Measurements from ENCODE around the gene ADAMTS2.
"Not testable (repeated sequence)": the region's sequence is repeated elsewhere in the genome, so short reads cannot be mapped to it uniquely, and the experiment has no call there.

Gene ADAMTS2

DNA sequence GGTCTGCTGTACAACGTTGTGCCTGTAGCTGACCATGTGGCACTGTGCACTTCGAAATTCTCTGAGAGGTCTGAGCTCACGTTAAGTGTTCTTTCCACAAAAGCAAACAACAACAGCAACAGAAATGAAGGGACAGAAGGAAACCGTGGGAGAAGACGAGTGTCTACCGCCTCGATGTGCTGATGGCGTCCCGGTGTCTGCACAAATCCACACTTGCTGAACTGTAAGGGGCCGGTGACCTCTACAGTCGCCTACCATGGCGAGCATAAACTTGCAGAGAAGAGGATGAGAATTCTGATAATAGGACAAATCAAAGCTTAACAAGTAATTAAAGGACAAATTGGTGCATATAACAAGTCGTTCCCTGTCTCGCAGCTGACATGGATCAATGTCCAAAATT lies 114.0 kb downstream of the ADAMTS2 start:
- no peak for DNase-seq (ENCODE audit: low read depth)

DNA sequence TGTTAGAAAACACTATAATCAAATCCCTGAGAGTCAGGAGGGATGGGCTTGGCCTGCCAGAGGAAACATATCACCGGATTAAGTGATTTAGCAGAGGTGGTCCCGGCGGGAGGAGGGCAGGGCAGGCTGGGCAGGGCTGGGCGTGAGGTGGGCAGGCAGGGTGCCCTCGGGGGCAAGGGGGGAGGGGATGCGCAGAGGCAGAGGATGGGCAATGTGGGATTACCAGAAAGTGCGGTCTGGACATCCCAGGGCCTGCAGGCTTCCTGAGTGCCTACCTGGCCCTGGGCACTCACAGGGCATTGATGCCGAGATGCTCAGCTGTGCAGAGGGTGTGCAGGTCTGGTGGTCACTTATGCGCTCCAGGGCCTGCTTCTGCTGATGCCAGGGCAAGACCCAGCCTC lies 115.2 kb downstream of the ADAMTS2 start:
- DNase-seq (ENCODE audit: low read depth), result no peak

- DNase-seq (ENCODE audit: low read depth), result no peak
These were observed 115.9 kb downstream of the ADAMTS2 start for GRCh38 chr5:179229331-179229831.

GRCh38 chr5:179228341-179229121 lies 116.7 kb downstream of the ADAMTS2 start:
- no peak for DNase-seq (ENCODE audit: low read depth)

GRCh38 chr5:179227580-179228311 lies 117.5 kb downstream of the ADAMTS2 start:
- DNase-seq (ENCODE audit: low read depth), result no peak

DNA sequence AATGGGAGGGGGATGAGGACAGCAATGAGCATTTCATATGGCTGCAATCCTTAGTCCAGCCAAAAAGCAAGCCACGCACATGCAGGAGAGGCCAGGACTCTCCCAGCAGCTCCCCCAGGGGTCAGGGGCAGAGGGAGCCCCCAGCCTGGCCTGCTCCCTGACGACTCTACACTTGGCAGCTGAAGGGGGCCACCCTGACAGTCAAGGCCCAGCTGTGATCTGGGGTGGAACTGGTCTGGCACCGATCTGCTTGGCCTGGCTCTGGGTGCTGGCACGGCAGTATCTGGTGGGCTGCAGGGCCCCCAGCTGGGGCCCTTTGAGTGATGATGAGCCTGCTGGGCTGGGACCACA lies 118.1 kb downstream of the ADAMTS2 start:
- no peak for DNase-seq (ENCODE audit: low read depth)

DNA sequence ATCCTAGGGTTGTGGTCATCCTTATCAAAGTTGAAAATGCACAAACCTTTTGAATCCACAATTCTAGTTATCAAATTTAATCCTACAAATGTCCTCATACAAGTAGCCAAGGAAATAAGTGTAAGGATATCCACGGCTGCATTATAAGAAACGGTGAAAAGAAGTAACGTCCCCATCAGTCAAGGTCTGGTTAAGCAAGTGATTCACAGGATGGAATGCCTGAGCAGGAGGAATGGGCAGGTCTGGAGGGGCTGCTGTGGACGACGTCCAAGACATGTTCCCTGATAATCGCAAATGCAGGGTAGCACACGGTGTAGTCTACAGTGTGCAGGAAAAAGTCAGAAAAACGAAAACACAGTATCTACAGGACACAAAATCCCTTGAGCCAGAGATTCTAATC lies 118.6 kb downstream of the ADAMTS2 start:
- no peak for DNase-seq (ENCODE audit: low read depth)

DNA sequence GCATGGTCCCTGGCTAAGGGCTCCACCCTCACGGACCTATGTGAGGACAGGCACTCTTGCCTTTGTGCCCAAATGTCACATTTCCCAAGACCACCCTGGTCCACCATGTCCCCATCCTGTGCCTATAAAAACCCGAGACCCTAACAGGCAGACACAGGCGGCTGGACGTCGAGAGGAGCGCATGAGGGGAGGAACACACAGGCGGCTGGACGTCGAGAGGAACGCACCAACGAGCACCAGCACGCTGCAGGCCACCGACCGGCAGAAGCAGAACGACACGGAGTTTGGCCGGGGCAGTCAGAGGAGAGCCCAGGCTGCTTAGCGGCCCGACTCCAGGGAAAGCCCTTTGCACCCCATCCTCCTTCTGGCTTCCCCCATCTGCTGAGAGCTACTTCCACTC lies 119.9 kb downstream of the ADAMTS2 start:
- DNase-seq (ENCODE audit: low read depth), result no peak

DNA sequence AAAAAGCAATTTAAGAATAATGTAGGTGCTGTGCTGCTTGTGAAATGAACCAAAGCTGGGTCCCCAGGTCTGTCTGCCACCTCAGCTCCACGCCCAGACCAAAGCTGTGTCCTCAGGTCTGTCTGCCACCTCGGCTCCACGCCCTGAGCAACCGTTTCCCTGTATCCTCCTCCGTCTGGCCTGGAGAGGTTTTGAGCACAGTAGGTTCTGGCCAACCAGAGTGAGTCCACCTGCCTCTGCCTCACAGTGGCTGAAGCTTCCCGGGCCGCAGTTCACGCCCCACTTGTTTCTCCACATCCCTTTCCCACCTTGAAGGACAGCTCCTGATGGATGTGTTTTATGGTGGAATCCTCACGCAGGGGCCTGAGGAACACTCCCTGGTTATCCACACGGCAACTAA lies 120.5 kb downstream of the ADAMTS2 start:
- DNase-seq (ENCODE audit: low read depth), result no peak

DNA sequence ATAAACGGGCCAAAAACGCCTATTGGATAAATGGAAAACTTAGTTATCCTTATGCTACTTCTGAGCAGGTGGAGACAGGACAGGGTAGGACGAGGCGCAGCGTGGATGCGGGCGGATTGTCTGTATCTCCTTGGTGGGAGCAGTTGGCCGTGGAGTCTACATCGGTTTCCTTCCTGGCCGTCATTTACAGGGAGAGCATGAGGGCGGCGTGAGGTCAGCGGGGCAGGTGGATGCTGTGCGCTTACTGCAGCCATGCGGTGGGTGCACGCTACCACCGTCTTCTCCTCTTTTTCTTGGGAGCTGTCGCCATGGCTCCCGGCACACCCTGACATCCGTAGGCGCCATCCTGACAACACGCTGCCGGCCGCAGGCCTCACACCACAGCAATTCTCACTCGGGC lies 121.3 kb downstream of the ADAMTS2 start:
- no peak for DNase-seq (ENCODE audit: low read depth)

- no peak for DNase-seq (ENCODE audit: low read depth)
These were observed 121.7 kb downstream of the ADAMTS2 start for GRCh38 chr5:179223528-179223927.

GRCh38 chr5:179222246-179223017 lies 122.8 kb downstream of the ADAMTS2 start:
- DNase-seq (ENCODE audit: low read depth), result no peak

- DNase-seq (ENCODE audit: low read depth), result no peak
These were observed 123.4 kb downstream of the ADAMTS2 start for GRCh38 chr5:179221877-179222220.

DNA sequence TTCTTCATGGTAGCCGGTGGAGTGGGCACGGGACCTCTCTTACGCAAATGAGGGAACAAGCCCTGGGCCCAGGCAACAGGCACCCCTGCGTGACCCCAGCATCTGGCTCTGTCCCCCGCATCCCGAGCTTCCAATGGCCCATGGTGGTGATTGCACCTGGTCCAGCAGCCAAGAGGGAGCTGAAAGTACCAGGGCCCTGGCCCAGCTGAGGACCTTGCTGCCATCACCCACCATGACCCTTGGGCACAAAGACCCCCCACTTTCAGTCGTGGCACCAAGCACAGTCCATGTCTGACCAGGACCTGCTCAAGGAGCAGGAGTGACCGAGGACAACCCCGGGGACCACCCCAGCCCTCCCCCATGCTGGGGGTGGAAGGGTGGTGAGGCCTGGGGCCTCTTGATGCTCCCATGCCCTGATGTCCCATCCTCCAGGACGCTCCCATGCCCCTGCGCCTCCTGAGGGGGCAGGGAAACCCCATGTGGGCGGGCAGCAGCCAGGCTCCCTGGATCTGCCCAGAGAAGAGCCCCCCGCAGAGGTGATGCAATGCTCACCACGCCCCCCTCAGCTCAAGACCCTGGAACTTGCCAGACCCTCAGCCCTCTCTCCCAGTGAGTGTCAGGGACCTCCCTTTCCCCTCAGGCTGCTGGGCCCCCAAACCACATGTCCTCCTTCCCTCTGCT lies 123.9 kb downstream of the ADAMTS2 start:
- no peak for DNase-seq (ENCODE audit: low read depth)

- no peak for DNase-seq (ENCODE audit: low read depth)
These were observed 124.5 kb downstream of the ADAMTS2 start for GRCh38 chr5:179220716-179221115.

DNA sequence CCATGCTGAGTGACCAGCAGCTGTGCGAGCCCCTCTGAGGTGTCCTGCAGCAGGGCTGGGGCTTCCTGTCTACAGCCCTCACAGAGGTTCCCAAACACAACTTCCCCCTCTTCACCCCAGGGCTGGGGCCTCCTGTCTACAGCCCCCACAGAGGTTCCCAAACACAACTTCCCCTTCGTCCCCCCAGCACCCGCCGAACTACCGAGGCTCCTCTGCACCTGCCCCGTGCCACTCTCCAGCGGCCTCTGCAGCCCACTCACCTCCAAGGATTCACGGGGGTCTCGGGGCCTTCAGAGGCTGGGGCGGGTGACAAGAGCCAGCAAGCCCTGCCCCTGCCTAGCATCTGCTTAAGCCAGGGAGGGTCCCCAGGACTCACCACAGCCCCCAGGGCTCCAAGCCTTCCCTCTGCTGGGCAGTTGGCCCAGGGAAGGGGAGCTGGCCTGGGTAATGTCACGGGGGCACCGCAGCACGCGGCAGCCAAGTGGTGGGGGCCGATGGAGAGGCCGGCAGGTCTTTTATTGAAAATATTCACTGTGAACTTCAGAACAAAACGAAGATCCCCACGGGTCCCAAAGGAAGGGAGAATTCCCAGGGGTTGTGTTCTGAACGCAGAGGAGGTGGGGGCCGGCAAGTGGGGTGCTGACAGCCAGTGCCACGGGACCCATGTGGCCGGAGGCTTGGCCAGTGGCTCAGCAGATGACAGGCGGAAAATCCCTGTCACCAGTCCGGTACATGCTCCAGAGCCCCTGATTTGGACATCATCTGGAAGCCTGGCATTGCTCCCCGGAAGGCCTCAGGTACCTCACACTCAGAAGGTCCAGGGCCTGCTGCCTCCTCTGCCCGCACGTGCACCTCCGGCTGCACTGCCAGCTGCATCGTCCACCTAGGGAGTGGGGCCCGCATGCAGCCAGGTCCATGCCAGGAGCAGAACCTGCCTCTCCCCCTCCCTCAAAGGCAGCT lies 125.3 kb downstream of the ADAMTS2 start:
- DNase-seq (ENCODE audit: low read depth), result no peak

DNA sequence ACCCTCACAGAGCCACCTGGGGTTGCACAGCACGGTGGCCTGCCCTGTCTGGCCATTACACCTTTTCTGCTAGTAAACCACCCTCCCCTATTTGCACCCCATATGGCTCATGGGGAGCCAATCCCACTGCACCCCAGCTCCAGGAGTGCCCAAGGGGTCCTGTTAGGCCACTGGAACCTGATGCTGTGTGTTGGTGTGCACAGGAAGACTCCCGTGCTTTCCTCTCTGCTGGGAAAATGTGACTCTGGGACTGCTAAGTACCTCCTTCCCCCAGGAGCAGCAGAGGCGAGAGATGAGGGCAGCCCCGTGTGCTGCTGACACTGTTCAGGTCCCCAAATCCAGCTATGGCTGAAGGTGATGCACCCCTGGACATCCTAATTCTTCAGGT lies 126.3 kb downstream of the ADAMTS2 start:
- no peak for DNase-seq (ENCODE audit: low read depth)

GRCh38 chr5:179217956-179218942 lies 127.0 kb downstream of the ADAMTS2 start:
- DNase-seq (ENCODE audit: low read depth), result no peak

GRCh38 chr5:179217356-179217755 lies 127.9 kb downstream of the ADAMTS2 start:
- no peak for DNase-seq (ENCODE audit: low read depth)

- not testable (repeated sequence) for DNase-seq (ENCODE audit: low read depth)
These were observed 128.9 kb downstream of the ADAMTS2 start for GRCh38 chr5:179216381-179216780.

Measured in stimulated activated CD8-positive, alpha-beta memory T cell treated with anti-CD3 and anti-CD28 coated beads, Interleukin-7, amount 100 ng/mL, for 24 hours (primary cell).